Endothelial cell of umbilical vein (primary cell): ENCODE measurements around the gene CNTD1. TPM values are rescaled to one million over a fixed set of nuclear protein-coding genes. Genes with fewer than 3 reads are reported as not detected.

Source experiments
- BruUV-seq: library from RNA; stranded (reverse); fragments of 400-500 nt; replicated peaks from 2 replicates; lab custom pipeline; 2021; lab: Mats Ljungman, UMichigan
- CTCF ChIA-PET: fragments of 300-600, 350-600 bp; sonication (Branson Sonifier 250); formaldehyde crosslinking; loops from one replicate; lab custom pipeline; 2021; ENCODE audit warnings: antibody characterized with exemption, inconsistent platforms; lab: Charles Lee
- POLR2A ChIA-PET: fragments of 300-600, 350-600 bp; sonication (Branson Sonifier 250); formaldehyde crosslinking; loops from one replicate; lab custom pipeline; 2021; ENCODE audit warnings: antibody characterized with exemption, inconsistent platforms; lab: Charles Lee
- DNase-seq: peaks from one replicate; pipeline ENCODE4 v3.0.0-alpha.2; 2011; ENCODE audit warnings: low read depth, low spot score
- FAIRE-seq: peaks from 2 replicates; lab custom pipeline; 2011; peaks lifted over from hg19 to GRCh38; lab: Jason Lieb, UNC
- H2AFZ ChIP-seq: 2 replicates; pipeline ENCODE4 v1.6.0; 2012; ENCODE audit warnings: low read depth, low read length, control low read depth, inconsistent platforms
- H3K27ac ChIP-seq: 2 replicates; pipeline ENCODE4 v1.5.1; 2011; ENCODE audit warnings: low read depth, mild to moderate bottlenecking, control low read depth, low read length, moderate library complexity; ENCODE audit not compliant: insufficient read depth
- H3K27me3 ChIP-seq, 2 experiments: 2 replicates each; pipeline versions ENCODE4 v1.6.0 to v1.6.1; 2011; ENCODE audit warnings: low read length in 2 of 2, mixed read lengths in 1 of 2; ENCODE audit not compliant: control insufficient read depth in 2 of 2, insufficient read depth in 2 of 2
- H3K36me3 ChIP-seq, 2 experiments: 2 replicates in 1 of 2; 3 replicates in 1 of 2; pipeline ENCODE4 v1.5.1; 2011; ENCODE audit warnings: low read length in 2 of 2, mild to moderate bottlenecking in 1 of 2, moderate library complexity in 1 of 2; ENCODE audit not compliant: control insufficient read depth in 2 of 2, insufficient read depth in 2 of 2; ENCODE audit errors: extremely low read depth in 1 of 2
- H3K4me1 ChIP-seq: 3 replicates; pipeline ENCODE4 v1.5.1; 2011; ENCODE audit warnings: mild to moderate bottlenecking, low read length; ENCODE audit not compliant: control insufficient read depth, insufficient read depth; ENCODE audit errors: extremely low read depth
- H3K4me2 ChIP-seq: 2 replicates; pipeline ENCODE4 v1.6.1; 2011; ENCODE audit warnings: low read length, control low read depth, mixed read lengths; ENCODE audit not compliant: insufficient read depth
- H3K4me3 ChIP-seq, 3 experiments: fragments of 200-600 bp in 1 of 3; sonication (generic), shearing (Covaris generic) in 1 of 3; replicated peaks in 1 of 3; 2 replicates each; pipeline ENCODE4 v1.5.1; 2011 to 2016; ENCODE audit warnings: control low read depth in 3 of 3, low read length in 3 of 3, mild to moderate bottlenecking in 2 of 3, inconsistent platforms in 1 of 3, low read depth in 1 of 3, moderate library complexity in 1 of 3; ENCODE audit not compliant: insufficient read depth in 1 of 3
- H3K79me2 ChIP-seq: 2 replicates; pipeline ENCODE4 v1.6.0; 2012; ENCODE audit warnings: low read length, inconsistent platforms; ENCODE audit not compliant: control insufficient read depth, insufficient read depth
- H3K9ac ChIP-seq: replicated peaks from 2 replicates; pipeline ENCODE3; 2011; ENCODE audit warnings: low read length, control low read depth; ENCODE audit not compliant: insufficient read depth; ENCODE audit errors: extremely low read depth
- H3K9me1 ChIP-seq: replicated peaks from 3 replicates; pipeline ENCODE4 v1.6.0; 2011; ENCODE audit warnings: mild to moderate bottlenecking, low read length; ENCODE audit not compliant: control insufficient read depth, insufficient read depth; ENCODE audit errors: extremely low read depth
- H3K9me3 ChIP-seq: replicated peaks from 2 replicates; pipeline ENCODE4 v1.5.1; 2012; ENCODE audit warnings: low read length, inconsistent platforms; ENCODE audit not compliant: control insufficient read depth, insufficient read depth
- H4K20me1 ChIP-seq: replicated peaks from 2 replicates; pipeline ENCODE3; 2011; ENCODE audit warnings: mild to moderate bottlenecking, low read length; ENCODE audit not compliant: control insufficient read depth, insufficient read depth; ENCODE audit errors: extremely low read depth
- EZH2 ChIP-seq: IDR thresholded peaks from 2 replicates; pipeline ENCODE4 v1.6.1; 2012; ENCODE audit warnings: borderline replicate concordance, low read depth, mild to moderate bottlenecking, moderate library complexity, low read length, inconsistent platforms; ENCODE audit not compliant: severe bottlenecking
- JUN ChIP-seq: IDR thresholded peaks from 2 replicates; pipeline ENCODE4 v1.6.1; 2011; ENCODE audit warnings: borderline replicate concordance, low read depth; ENCODE audit not compliant: insufficient read length, insufficient read depth
- MAX ChIP-seq: IDR thresholded peaks from 2 replicates; pipeline ENCODE4 v1.6.1; 2011; ENCODE audit not compliant: insufficient read depth, insufficient read length
- POLR2A ChIP-seq: IDR thresholded peaks from 2 replicates; pipeline ENCODE4 v1.6.1; 2012; ENCODE audit warnings: low read depth, mild to moderate bottlenecking, control low read depth, low read length
- POLR2AphosphoS5 ChIP-seq: IDR thresholded peaks from 2 replicates; pipeline ENCODE4 v1.6.1; 2012; ENCODE audit warnings: low read depth, mild to moderate bottlenecking, control low read depth, low read length, moderate library complexity; ENCODE audit not compliant: insufficient read depth
- dilution Hi-C: fragments of 300-500 bp; cut with MboI; formaldehyde crosslinking; loops from one replicate; pipeline ENCODE4 v1.15.0; 2019; ENCODE audit warnings: low sequenced_read_pairs; ENCODE audit not compliant: extremely low pct_ligation_motif_present
- intact Hi-C: fragments of 100-400 bp; cut with micrococcal nuclease; formaldehyde crosslinking; loops from one replicate; pipeline ENCODE4 v1.10.0; 2022
- polyA plus RNA-seq, 4 experiments: library from polyadenylated mRNA; depleted of rRNA in 3 of 4; stranded (reverse) in 3 of 4; unstranded in 1 of 4; fragments of >200 nt; gene quantifications; 2 replicates each; pipeline versions ENCODE4 v1.2.1 to v1.2.3, GENCODE V29; 2011 to 2012; ENCODE audit warnings: missing spikeins in 1 of 4
- total RNA-seq: library from RNA; stranded (reverse); gene quantifications from 2 replicates; pipeline ENCODE4 v1.2.3, GENCODE V29; 2021

CNTD1 gene
- total and polyA plus RNA-seq, 2 donors (not counting 3 experiments of a cell fraction or from before 2014, with no cell fraction given) = not detected

DNA sequence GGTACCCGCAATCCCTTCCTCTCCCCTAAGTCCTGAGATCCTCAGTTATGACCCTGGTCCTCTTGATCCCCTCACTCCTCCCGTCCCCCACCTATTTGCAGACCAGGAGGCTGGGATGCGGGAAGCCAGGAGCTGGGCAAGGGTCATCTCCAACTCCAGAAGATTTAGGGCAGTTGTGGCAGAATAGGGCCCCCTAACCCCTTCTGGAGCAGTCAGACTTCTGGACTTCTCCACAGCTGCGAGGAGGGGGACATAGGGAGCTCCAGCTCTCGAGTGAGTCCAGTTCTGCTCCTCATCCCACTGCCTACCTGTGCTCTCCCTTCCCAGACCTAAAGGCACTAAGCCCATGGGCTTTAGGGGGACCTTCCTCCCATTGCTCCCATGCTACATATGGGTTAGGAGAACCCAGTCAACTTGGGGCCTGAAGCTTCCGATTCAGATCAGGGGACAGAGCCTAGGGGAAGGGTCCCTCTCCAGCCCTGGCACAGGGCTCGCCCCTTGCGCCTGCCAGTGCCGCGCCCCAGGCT, 17.0 kb upstream of the CNTD1 start:
- H3K27ac ChIP-seq = no peak overlapping the region
- BruUV-seq = no TSS peak
- FAIRE-seq = no peak

GRCh38 chr17:42782166-42783061, 16.2 kb upstream of the CNTD1 start:
- FAIRE-seq (no peak), DNase-seq (no peak)
- Histone ChIP-seq H3K27me3 (peaks cover 16% of the 10 kb centered on the region in 2 experiments), H3K36me3 (peaks cover 0 to 8% of the 10 kb centered on the region in 2 experiments), H3K79me2 (no peaks in the 10 kb centered on the region), H3K9me3 (no peaks in the 10 kb centered on the region), H3K4me1 (peaks cover 35% of the 10 kb centered on the region), H2AFZ (no peak overlapping the region), H4K20me1 (no peaks in the 10 kb centered on the region), H3K9ac (no peak overlapping the region), H3K4me3 (no peak overlapping the region), H3K27ac (no peak overlapping the region), H3K9me1 (no peaks in the 10 kb centered on the region), H3K4me2 (no peak overlapping the region)
- no TSS peak for BruUV-seq
- ChIA-PET POLR2A (interaction anchor here (0.9 kb wide), 1 partner anchor 11 kb away, joined by 4 read pairs; no protein-coding TSS in a partner anchor), CTCF (interaction anchor here (2.5 to 4.7 kb wide), 3 partner anchors 9 to 42 kb away, joined by 10 to 44 read pairs (median 15); partner anchors contain the start of genes BECN1 and VPS25)
- TF ChIP-seq MAX (no peak), EZH2 (peak; percentile 59)
- dilution Hi-C loops (no loop called here), intact Hi-C loops (loop anchor here (5.0 kb wide), 1 partner anchor 105 kb away; the partner anchor contains the start of gene PLEKHH3)

More for the DNA sequence above, 17.0 kb upstream of the CNTD1 start:
- Histone ChIP-seq H3K9me1 (no peaks in the 10 kb centered on the region), H2AFZ (no peak overlapping the region), H4K20me1 (no peaks in the 10 kb centered on the region), H3K4me2 (no peak overlapping the region), H3K27me3 (peaks cover 16% of the 10 kb centered on the region in 2 experiments), H3K9ac (no peak overlapping the region), H3K79me2 (no peaks in the 10 kb centered on the region), H3K4me3 (peak overlapping the region in 1 of 3 experiments; percentile 16), H3K9me3 (no peaks in the 10 kb centered on the region), H3K36me3 (peaks cover 0 to 8% of the 10 kb centered on the region in 2 experiments), H3K4me1 (peaks cover 35% of the 10 kb centered on the region)
- ChIA-PET CTCF (interaction anchor here (2.5 to 4.7 kb wide), 3 partner anchors 8 to 43 kb away, joined by 10 to 44 read pairs (median 15); partner anchors contain the start of genes BECN1 and VPS25), POLR2A (interaction anchor here (0.6 to 0.9 kb wide), 2 partner anchors 11 to 15 kb away, joined by 4 read pairs; no protein-coding TSS in a partner anchor)
- dilution Hi-C loops (no loop called here), intact Hi-C loops (loop anchor here (5.0 kb wide), 1 partner anchor 104 kb away; the partner anchor contains the start of gene PLEKHH3)
- TF ChIP-seq POLR2A = no peak
- TF ChIP-seq EZH2 = peak; percentile 11
- TF ChIP-seq JUN = no peak
- TF ChIP-seq POLR2AphosphoS5 = no peak
- DNase-seq = no peak
